Tibial nerve (tissue), 4 donors: ENCODE measurements around the gene IL1RAPL2. TPM values are rescaled to one million over a fixed set of nuclear protein-coding genes. Genes with fewer than 3 reads are reported as not detected.

ENCODE experiments used
- DNase-seq, 2 donors: peaks; one replicate each; pipeline ENCODE4 v3.0.0-alpha.2; 2019; ENCODE audit warnings: low spot score in 2 of 2
- H3K27ac ChIP-seq, 4 donors: fragments of 200-600 bp; sonication (generic) in 3 of 4; one replicate each; pipeline ENCODE4 v1.5.1; 2017 to 2019; ENCODE audit warnings: mild to moderate bottlenecking in 1 of 4
- H3K27me3 ChIP-seq, 2 donors: fragments of 200-600 bp; sonication (generic) in 1 of 2; one replicate each; pipeline versions ENCODE4 v1.5.1 to v1.6.0; 2017 to 2019
- H3K36me3 ChIP-seq, 3 donors: fragments of 200-600 bp; sonication (generic); one replicate each; pipeline ENCODE4 v1.5.1; 2018 to 2019
- H3K4me1 ChIP-seq, 4 donors: fragments of 200-600 bp; sonication (generic) in 3 of 4; one replicate each; pipeline ENCODE4 v1.5.1; 2017 to 2019
- H3K4me3 ChIP-seq, 4 donors: fragments of 200-600 bp; sonication (generic) in 3 of 4; one replicate each; pipeline ENCODE4 v1.5.1; 2017 to 2019; ENCODE audit warnings: mild to moderate bottlenecking in 1 of 4, moderate library complexity in 1 of 4
- H3K9me3 ChIP-seq, 4 donors: fragments of 200-600 bp; sonication (generic) in 3 of 4; one replicate each; pipeline ENCODE4 v1.5.1; 2017 to 2019
- CTCF ChIP-seq, 5 experiments: fragments of 200-600 bp in 3 of 5; fragments of 450-650 bp in 2 of 5; sonication (generic) in 3 of 5; IDR thresholded peaks; one replicate each; pipeline ENCODE4 v1.5.1; 2016 to 2019; ENCODE audit warnings: antibody characterized with exemption in 5 of 5, mild to moderate bottlenecking in 3 of 5, moderate library complexity in 2 of 5
- EP300 ChIP-seq, 2 donors: sonication (generic); formaldehyde crosslinking; IDR thresholded peaks; one replicate each; pipeline ENCODE4 v1.6.1; 2017; ENCODE audit warnings: antibody characterized with exemption in 2 of 2, mild to moderate bottlenecking in 1 of 2
- POLR2A ChIP-seq, 2 donors: fragments of 450-650 bp; IDR thresholded peaks; one replicate each; pipeline ENCODE4 v1.6.1; 2017; ENCODE audit warnings: antibody characterized with exemption in 2 of 2, mild to moderate bottlenecking in 2 of 2, moderate library complexity in 2 of 2
- WGBS, 2 donors: methylation state at CpG; one replicate each; pipeline ENCODE4 v1.1.5; 2018; 5-methylcytosine and 5-hydroxymethylcytosine counted together
- total RNA-seq, 4 donors: library from RNA; depleted of rRNA; stranded (reverse); fragments of >200 nt; gene quantifications; one replicate each; pipeline ENCODE4 v1.1.0, GENCODE V29; 2016

IL1RAPL2 gene
- total RNA-seq, 4 donors from 2014 or later = not detected

GRCh38 chrX:105475801-105476200 is 909.8 kb downstream of the IL1RAPL2 start:
- TF ChIP-seq EP300 (IDR thresholded peaks at IDR 0.05) = no peak
- no peak for TF ChIP-seq POLR2A (IDR thresholded peaks at IDR 0.05)
- H3K36me3 ChIP-seq = no peaks in the 10 kb centered on the region

DNA sequence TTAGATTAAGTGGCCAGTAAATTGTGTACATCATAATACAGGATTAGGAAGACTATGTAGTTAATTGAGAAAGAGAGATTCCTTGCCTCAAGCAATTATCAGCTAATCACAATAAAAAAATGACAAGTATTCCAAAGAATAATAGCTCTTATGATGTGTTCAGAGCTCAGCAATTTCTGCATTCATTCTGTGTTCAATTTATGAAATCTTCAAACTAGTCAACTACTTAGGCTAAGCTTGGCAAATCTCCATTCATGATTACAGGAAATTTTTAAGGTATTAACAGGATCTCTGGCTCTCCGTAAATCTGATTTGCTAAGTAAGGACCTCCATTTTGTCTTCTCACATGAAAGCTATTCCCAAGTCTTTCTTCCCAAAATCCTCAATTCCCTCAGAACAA is 911.4 kb downstream of the IL1RAPL2 start:
- H3K9me3 ChIP-seq = no peaks in the 10 kb centered on the region
- no peaks in the 10 kb centered on the region for H3K4me1 ChIP-seq
- H3K27ac ChIP-seq = no peak overlapping the region
- H3K4me3 ChIP-seq = no peak overlapping the region
- peaks cover 0 to 6% of the 10 kb centered on the region in 2 donors for H3K27me3 ChIP-seq
- TF ChIP-seq POLR2A (IDR thresholded peaks at IDR 0.05) = no peak
- TF ChIP-seq CTCF (IDR thresholded peaks at IDR 0.05) = no peak
- TF ChIP-seq EP300 (IDR thresholded peaks at IDR 0.05) = no peak
- 75 to 83% methylated on average over 1 of the region's 1 CpG for WGBS, 2 donors
- DNase-seq = no peak
- no peaks in the 10 kb centered on the region for H3K36me3 ChIP-seq

More at GRCh38 chrX:105475801-105476200, 909.8 kb downstream of the IL1RAPL2 start:
- Histone ChIP-seq H3K9me3 (no peaks in the 10 kb centered on the region), H3K4me1 (no peaks in the 10 kb centered on the region), H3K27me3 (peaks cover 0 to 6% of the 10 kb centered on the region in 2 donors), H3K4me3 (no peak overlapping the region), H3K27ac (no peak overlapping the region)
- no peak for DNase-seq

DNA sequence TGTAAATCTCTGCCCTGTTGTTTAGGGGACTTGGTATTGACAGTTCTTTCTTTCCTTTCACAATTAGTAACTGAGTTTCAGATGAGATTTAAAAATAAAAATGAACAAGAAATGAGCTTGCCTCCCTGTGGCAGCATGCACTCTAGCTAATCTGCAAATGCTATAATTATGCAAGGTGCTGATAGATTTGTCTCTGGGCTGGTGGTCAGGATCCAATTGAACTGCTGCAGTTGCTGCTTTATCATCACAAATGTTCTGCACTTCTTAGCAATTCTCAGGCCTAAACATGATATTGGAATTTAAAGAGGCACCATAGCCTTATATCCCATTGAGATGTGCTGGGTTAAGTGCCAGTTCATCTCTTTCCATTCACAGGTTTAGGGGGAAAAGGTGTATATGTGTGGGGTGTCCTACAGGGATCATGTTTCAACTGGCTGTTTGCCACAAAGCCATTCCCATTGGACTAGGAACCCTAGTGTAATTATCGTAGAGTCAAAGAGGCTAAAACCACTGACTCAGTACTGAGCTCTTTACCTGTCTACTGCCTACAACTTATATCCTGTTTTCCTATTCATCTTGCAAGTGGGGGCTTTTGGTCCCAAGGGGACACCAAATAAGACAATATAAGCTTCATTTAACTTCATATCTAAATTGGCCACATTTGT is 914.8 kb downstream of the IL1RAPL2 start:
- Histone ChIP-seq H3K36me3 (no peaks in the 10 kb centered on the region), H3K9me3 (no peaks in the 10 kb centered on the region), H3K27me3 (no peaks in the 10 kb centered on the region), H3K4me1 (no peaks in the 10 kb centered on the region), H3K4me3 (no peak overlapping the region), H3K27ac (no peak overlapping the region)
- WGBS, 2 donors = 90 to 92% methylated on average over 1 of the region's 1 CpG
- DNase-seq = no peak
- TF ChIP-seq POLR2A (IDR thresholded peaks at IDR 0.05) = no peak
- TF ChIP-seq EP300 (IDR thresholded peaks at IDR 0.05) = no peak
- no peak for TF ChIP-seq CTCF (IDR thresholded peaks at IDR 0.05)

- Histone ChIP-seq H3K4me3 (no peak overlapping the region), H3K27me3 (no peaks in the 10 kb centered on the region), H3K4me1 (no peaks in the 10 kb centered on the region), H3K27ac (no peak overlapping the region), H3K36me3 (no peaks in the 10 kb centered on the region), H3K9me3 (no peaks in the 10 kb centered on the region)
- TF ChIP-seq EP300 (IDR thresholded peaks at IDR 0.05) (no peak), POLR2A (IDR thresholded peaks at IDR 0.05) (no peak), CTCF (IDR thresholded peaks at IDR 0.05) (no peak)
- DNase-seq = no peak
Observed at GRCh38 chrX:105483011-105483410, 917.0 kb downstream of the IL1RAPL2 start.

DNA sequence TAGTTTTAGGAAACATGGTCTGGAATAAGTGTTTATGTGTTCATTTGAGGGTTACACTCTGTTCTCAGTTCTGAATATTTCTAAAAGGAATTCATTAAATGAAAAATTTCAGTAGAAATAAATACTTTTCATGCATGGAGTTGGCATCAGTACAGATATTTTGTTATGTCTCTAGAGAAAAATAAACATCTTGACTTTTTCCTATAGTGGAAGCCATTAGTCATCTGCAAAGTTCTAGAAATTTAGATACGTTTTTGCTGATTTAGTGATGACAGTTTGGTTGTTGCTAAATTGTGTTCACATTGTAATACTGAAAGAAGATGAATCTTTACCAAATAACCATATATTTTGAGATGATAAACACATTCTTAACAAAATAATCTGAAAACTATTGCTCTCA is 922.7 kb downstream of the IL1RAPL2 start:
- Histone ChIP-seq H3K27me3 (peaks cover 0 to 4% of the 10 kb centered on the region in 2 donors), H3K27ac (no peak overlapping the region), H3K4me3 (no peak overlapping the region), H3K9me3 (no peaks in the 10 kb centered on the region), H3K36me3 (no peaks in the 10 kb centered on the region), H3K4me1 (no peaks in the 10 kb centered on the region)
- DNase-seq = no peak
- WGBS, 2 donors = 13 to 14% methylated on average over 1 of the region's 1 CpG
- TF ChIP-seq CTCF (IDR thresholded peaks at IDR 0.05) = no peak
- no peak for TF ChIP-seq POLR2A (IDR thresholded peaks at IDR 0.05)
- no peak for TF ChIP-seq EP300 (IDR thresholded peaks at IDR 0.05)

- no peak for DNase-seq
- H3K27ac ChIP-seq = no peak overlapping the region
- no peaks in the 10 kb centered on the region for H3K9me3 ChIP-seq
- no peak overlapping the region for H3K4me3 ChIP-seq
- H3K27me3 ChIP-seq = peaks cover 0 to 11% of the 10 kb centered on the region in 2 donors
- H3K36me3 ChIP-seq = no peaks in the 10 kb centered on the region
- TF ChIP-seq EP300 (IDR thresholded peaks at IDR 0.05) (no peak), CTCF (IDR thresholded peaks at IDR 0.05) (no peak), POLR2A (IDR thresholded peaks at IDR 0.05) (no peak)
- H3K4me1 ChIP-seq = no peaks in the 10 kb centered on the region
Observed at GRCh38 chrX:105495376-105495775, 929.4 kb downstream of the IL1RAPL2 start.
